ENCODE results near the gene POR. TPM values are rescaled to one million over a fixed set of nuclear protein-coding genes. Genes with fewer than 3 reads are reported as not detected.

Gene POR
- total RNA-seq, 2 experiments from 2014 or later: 24.9 to 33.8 TPM

GRCh38 chr7:75937958-75938786 lies 23.2 kb downstream of the POR start:
- H3K9me3 Mint-ChIP-seq (ENCODE audit: low read depth): no peaks in the 10 kb centered on the region
- H3K27me3 Mint-ChIP-seq: no peaks in the 10 kb centered on the region
- H3K4me3 Mint-ChIP-seq: no peak overlapping the region
- peaks cover 3% of the 10 kb centered on the region for H3K36me3 Mint-ChIP-seq (ENCODE audit: low read depth)
- ATAC-seq: no peak
- CTCF ChIA-PET: interaction anchor here (0.6 kb wide), 1 partner anchor 212 kb away, joined by 3 read pairs; no protein-coding TSS in a partner anchor
- no peak overlapping the region for H3K27ac Mint-ChIP-seq
- H3K4me1 Mint-ChIP-seq: peaks cover 2% of the 10 kb centered on the region
- intact Hi-C loops (cut with DNase I, micrococcal nuclease): no loop called here
- POLR2A ChIA-PET: interaction anchor here (0.7 kb wide), 1 partner anchor 57 kb away, joined by 4 read pairs; no protein-coding TSS in a partner anchor
- DNase-seq: no peak

GRCh38 chr7:75938921-75939320 lies 24.0 kb downstream of the POR start:
- H3K36me3 Mint-ChIP-seq (ENCODE audit: low read depth): no peaks in the 10 kb centered on the region
- no peak overlapping the region for H3K4me3 Mint-ChIP-seq
- H3K4me1 Mint-ChIP-seq: peaks cover 4% of the 10 kb centered on the region
- ATAC-seq (no peak), DNase-seq (no peak)
- intact Hi-C loops (cut with DNase I, micrococcal nuclease): no loop called here
- ChIA-PET POLR2A (no interaction called here), CTCF (interaction anchor here (1.1 kb wide), 1 partner anchor 73 kb away, joined by 5 read pairs; no protein-coding TSS in a partner anchor)
- no peak overlapping the region for H3K27ac Mint-ChIP-seq
- no peaks in the 10 kb centered on the region for H3K27me3 Mint-ChIP-seq
- H3K9me3 Mint-ChIP-seq (ENCODE audit: low read depth): no peaks in the 10 kb centered on the region

GRCh38 chr7:75943864-75944263 lies 28.9 kb downstream of the POR start:
- Mint-ChIP-seq H3K27ac (no peak overlapping the region), H3K9me3 (ENCODE audit: low read depth) (no peaks in the 10 kb centered on the region), H3K27me3 (no peaks in the 10 kb centered on the region), H3K36me3 (ENCODE audit: low read depth) (no peaks in the 10 kb centered on the region), H3K4me1 (peaks cover 16% of the 10 kb centered on the region), H3K4me3 (no peak overlapping the region)
- DNase-seq (peak; percentile 32), ATAC-seq (peak; percentile 62)
- POLR2A ChIA-PET: interaction anchor here (0.5 kb wide), 1 partner anchor 64 kb away, joined by 3 read pairs; no protein-coding TSS in a partner anchor
- CTCF ChIA-PET: interaction anchor here (0.6 kb wide), 1 partner anchor 235 kb away, joined by 5 read pairs; no protein-coding TSS in a partner anchor
- intact Hi-C loops (cut with DNase I, micrococcal nuclease): no loop called here

- Mint-ChIP-seq H3K4me3 (no peak overlapping the region), H3K9me3 (ENCODE audit: low read depth) (no peaks in the 10 kb centered on the region), H3K36me3 (ENCODE audit: low read depth) (no peaks in the 10 kb centered on the region), H3K4me1 (peaks cover 15% of the 10 kb centered on the region), H3K27me3 (no peaks in the 10 kb centered on the region), H3K27ac (peak overlapping the region; percentile 32)
- DNase-seq: no peak
- intact Hi-C loops (cut with DNase I, micrococcal nuclease): no loop called here
- POLR2A ChIA-PET: no interaction called here
- ATAC-seq: peak; percentile 59
- CTCF ChIA-PET: no interaction called here
Measured at GRCh38 chr7:75944507-75944906, 29.6 kb downstream of the POR start.

- Mint-ChIP-seq H3K27ac (no peak overlapping the region), H3K36me3 (ENCODE audit: low read depth) (no peaks in the 10 kb centered on the region), H3K4me1 (peaks cover 15% of the 10 kb centered on the region), H3K4me3 (no peak overlapping the region), H3K27me3 (no peaks in the 10 kb centered on the region), H3K9me3 (ENCODE audit: low read depth) (no peaks in the 10 kb centered on the region)
- ATAC-seq (peak; percentile 47), DNase-seq (peak; percentile 11)
- ChIA-PET POLR2A (no interaction called here), CTCF (interaction anchor here (0.5 to 1.2 kb wide), 3 partner anchors 24 to 301 kb away, joined by 3 to 4 read pairs (median 3); no protein-coding TSS in a partner anchor)
- intact Hi-C loops (cut with DNase I, micrococcal nuclease): no loop called here
Measured at GRCh38 chr7:75945297-75946168, 30.6 kb downstream of the POR start.

GRCh38 chr7:75946207-75946855 lies 31.4 kb downstream of the POR start:
- no peak overlapping the region for H3K4me3 Mint-ChIP-seq
- ChIA-PET CTCF (interaction anchor here (0.6 to 1.2 kb wide), 2 partner anchors 25 to 85 kb away, joined by 3 to 4 read pairs; no protein-coding TSS in a partner anchor), POLR2A (no interaction called here)
- peaks cover 15% of the 10 kb centered on the region for H3K4me1 Mint-ChIP-seq
- DNase-seq (no peak), ATAC-seq (no peak)
- no peaks in the 10 kb centered on the region for H3K9me3 Mint-ChIP-seq (ENCODE audit: low read depth)
- H3K36me3 Mint-ChIP-seq (ENCODE audit: low read depth): no peaks in the 10 kb centered on the region
- H3K27me3 Mint-ChIP-seq: no peaks in the 10 kb centered on the region
- H3K27ac Mint-ChIP-seq: no peak overlapping the region
- intact Hi-C loops (cut with DNase I, micrococcal nuclease): no loop called here

- Mint-ChIP-seq H3K4me1 (peaks cover 15% of the 10 kb centered on the region), H3K9me3 (ENCODE audit: low read depth) (no peaks in the 10 kb centered on the region), H3K27me3 (no peaks in the 10 kb centered on the region), H3K4me3 (no peak overlapping the region), H3K27ac (no peak overlapping the region), H3K36me3 (ENCODE audit: low read depth) (no peaks in the 10 kb centered on the region)
- POLR2A ChIA-PET: no interaction called here
- CTCF ChIA-PET: no interaction called here
- DNase-seq (no peak), ATAC-seq (no peak)
- intact Hi-C loops (cut with DNase I, micrococcal nuclease): no loop called here
Measured at GRCh38 chr7:75948179-75948578, 33.2 kb downstream of the POR start.

- CTCF ChIA-PET: interaction anchor here (0.6 kb wide), 1 partner anchor 147 kb away, joined by 4 read pairs; no protein-coding TSS in a partner anchor
- POLR2A ChIA-PET: no interaction called here
- intact Hi-C loops (cut with DNase I, micrococcal nuclease): no loop called here
- Mint-ChIP-seq H3K27ac (no peak overlapping the region), H3K4me1 (peaks cover 6% of the 10 kb centered on the region), H3K27me3 (no peaks in the 10 kb centered on the region), H3K9me3 (ENCODE audit: low read depth) (no peaks in the 10 kb centered on the region), H3K36me3 (ENCODE audit: low read depth) (peaks cover 3% of the 10 kb centered on the region), H3K4me3 (no peak overlapping the region)
- ATAC-seq (no peak), DNase-seq (no peak)
Measured at GRCh38 chr7:75950111-75950681, 35.2 kb downstream of the POR start.

GRCh38 chr7:75951506-75951905 lies 36.6 kb downstream of the POR start:
- Mint-ChIP-seq H3K4me3 (no peak overlapping the region), H3K4me1 (no peaks in the 10 kb centered on the region), H3K27ac (no peak overlapping the region), H3K36me3 (ENCODE audit: low read depth) (peaks cover 3% of the 10 kb centered on the region), H3K9me3 (ENCODE audit: low read depth) (no peaks in the 10 kb centered on the region), H3K27me3 (no peaks in the 10 kb centered on the region)
- POLR2A ChIA-PET: no interaction called here
- ATAC-seq (no peak), DNase-seq (no peak)
- CTCF ChIA-PET: no interaction called here
- intact Hi-C loops (cut with DNase I, micrococcal nuclease): no loop called here

- Mint-ChIP-seq H3K27ac (no peak overlapping the region), H3K27me3 (no peaks in the 10 kb centered on the region), H3K4me3 (no peak overlapping the region), H3K4me1 (no peaks in the 10 kb centered on the region), H3K36me3 (ENCODE audit: low read depth) (peaks cover 3% of the 10 kb centered on the region), H3K9me3 (ENCODE audit: low read depth) (no peaks in the 10 kb centered on the region)
- DNase-seq: no peak
- no peak for ATAC-seq
- POLR2A ChIA-PET: no interaction called here
- intact Hi-C loops (cut with DNase I, micrococcal nuclease): no loop called here
- CTCF ChIA-PET: no interaction called here
Measured at GRCh38 chr7:75953431-75953830, 38.5 kb downstream of the POR start.

GRCh38 chr7:75953931-75954330 lies 39.0 kb downstream of the POR start:
- DNase-seq (no peak), ATAC-seq (no peak)
- Mint-ChIP-seq H3K27ac (no peak overlapping the region), H3K4me3 (no peak overlapping the region), H3K27me3 (no peaks in the 10 kb centered on the region), H3K36me3 (ENCODE audit: low read depth) (peaks cover 6% of the 10 kb centered on the region), H3K9me3 (ENCODE audit: low read depth) (no peaks in the 10 kb centered on the region), H3K4me1 (no peaks in the 10 kb centered on the region)
- ChIA-PET POLR2A (no interaction called here), CTCF (interaction anchor here (1.3 kb wide), 1 partner anchor 87 kb away, joined by 3 read pairs; no protein-coding TSS in a partner anchor)
- intact Hi-C loops (cut with DNase I, micrococcal nuclease): no loop called here
